ENCODE data around the gene MAPK10.

DNA sequence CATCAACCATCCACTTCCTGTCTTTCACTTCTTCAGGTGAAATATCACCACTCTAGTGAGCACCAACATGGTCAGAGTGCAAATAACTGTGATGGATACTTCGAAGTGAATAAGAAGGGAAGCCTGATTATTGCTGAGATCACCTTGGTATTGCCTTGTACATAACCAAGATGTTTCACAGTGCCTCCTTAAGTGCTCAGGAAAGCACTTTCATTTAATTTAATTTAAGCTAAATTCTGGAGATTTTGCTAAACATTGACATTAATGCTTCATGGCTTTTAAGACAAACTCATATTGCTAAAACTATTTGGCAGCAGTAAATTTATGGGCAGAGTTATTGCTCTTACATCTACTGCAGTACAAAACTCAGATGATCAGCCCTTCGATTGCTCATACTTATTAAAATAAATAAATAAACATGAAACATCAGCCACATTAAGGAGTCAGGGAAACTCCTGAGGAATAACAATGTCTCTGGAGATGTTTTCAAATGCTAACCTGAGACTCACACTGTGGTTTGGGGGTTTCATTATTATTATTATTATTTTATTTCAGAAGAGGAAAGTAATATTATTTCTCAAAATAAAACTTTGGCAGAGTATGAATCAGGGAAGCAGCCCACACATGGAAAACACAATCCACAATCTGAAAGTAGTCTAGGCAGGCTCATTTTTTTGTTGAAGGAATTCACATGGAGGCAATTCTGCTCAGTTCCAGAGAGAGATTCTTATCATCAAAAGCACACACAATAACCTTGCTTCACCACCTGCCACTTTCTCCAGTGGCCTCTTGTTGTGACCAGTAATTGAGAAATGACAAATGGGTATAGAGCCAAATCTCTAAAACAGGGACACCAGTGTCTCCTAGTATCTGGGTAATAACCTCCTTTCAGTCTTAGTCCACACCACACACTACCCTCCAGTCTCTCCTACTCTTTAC lies 344.2 kb downstream of the MAPK10 start:
- TF ChIP-seq CTCF (IDR thresholded peaks at IDR 0.05; ENCODE audit: low read depth, low read length) = no peak
- no peak for TF ChIP-seq EZH2phosphoT487 (IDR thresholded peaks at IDR 0.05; ENCODE audit: low read depth)
